Measurements from ENCODE around the gene USP5. TPM values are rescaled to one million over a fixed set of nuclear protein-coding genes. Genes with fewer than 3 reads are reported as not detected.

Gene USP5
- total and polyA plus RNA-seq, 2 of the 8 experiments (the other 6 are each of a cell fraction or from before 2014, with no cell fraction given) = 66.5 to 148 TPM

GRCh38 chr12:6827982-6828780 lies 23.8 kb upstream of the USP5 start, which contains the start of gene P3H3 (continued):
- TF ChIP-seq E2F6 (IDR thresholded peaks at IDR 0.05) (peak; percentile 68), EGR1 (IDR thresholded peaks at IDR 0.05; ENCODE audit: borderline replicate concordance, low read depth, low read length) (0 out of 2 replicates have a peak, but pooled peaks have one; percentile 3), TAF7 (optimal IDR thresholded peaks at IDR 0.05; ENCODE audit: borderline replicate concordance, low read depth, low read length) (peak; percentile 27), CTBP2 (IDR thresholded peaks at IDR 0.05; ENCODE audit: borderline replicate concordance, insufficient read depth, insufficient read length, low read length) (peak; percentile 29)

All from H1 (cell line).